Mononuclear cell (primary cell): Measurements from ENCODE around the gene PET100. TPM values are rescaled to one million over a fixed set of nuclear protein-coding genes. Genes with fewer than 3 reads are reported as not detected.

ENCODE experiments used
- H3K27me3 ChIP-seq: 2 replicates; pipeline ENCODE4 v1.6.0; 2011; ENCODE audit warnings: low read length, control low read depth; ENCODE audit not compliant: insufficient read depth
- H3K4me1 ChIP-seq: 2 replicates; pipeline ENCODE4 v1.5.1; 2011; ENCODE audit warnings: mild to moderate bottlenecking, low read length, control low read depth; ENCODE audit not compliant: insufficient read depth
- H3K4me3 ChIP-seq: 2 replicates; pipeline ENCODE4 v1.5.1; 2011; ENCODE audit warnings: mild to moderate bottlenecking, low read length, moderate library complexity
- H3K9me3 ChIP-seq: 2 replicates; pipeline ENCODE4 v1.5.1; 2011; ENCODE audit warnings: low read depth, mild to moderate bottlenecking, control low read depth, low read length
- total RNA-seq: library from RNA; depleted of rRNA; stranded (reverse); fragments of >200 nt; gene quantifications from one replicate; pipeline ENCODE4 v1.2.3, GENCODE V29; 2012

PET100 gene
- total RNA-seq, 1 donor, result 14.3 TPM

- Histone ChIP-seq H3K9me3 (no peaks in the 10 kb centered on the region), H3K4me3 (no peak overlapping the region), H3K27me3 (no peaks in the 10 kb centered on the region), H3K4me1 (no peaks in the 10 kb centered on the region)
These were observed 22.2 kb upstream of the PET100 start for GRCh38 chr19:7607212-7607873.

- H3K27me3 ChIP-seq, result no peaks in the 10 kb centered on the region
- H3K4me1 ChIP-seq, result no peaks in the 10 kb centered on the region
- H3K4me3 ChIP-seq, result no peak overlapping the region
- H3K9me3 ChIP-seq, result no peaks in the 10 kb centered on the region
These were observed 21.6 kb upstream of the PET100 start for GRCh38 chr19:7607874-7608560.

DNA sequence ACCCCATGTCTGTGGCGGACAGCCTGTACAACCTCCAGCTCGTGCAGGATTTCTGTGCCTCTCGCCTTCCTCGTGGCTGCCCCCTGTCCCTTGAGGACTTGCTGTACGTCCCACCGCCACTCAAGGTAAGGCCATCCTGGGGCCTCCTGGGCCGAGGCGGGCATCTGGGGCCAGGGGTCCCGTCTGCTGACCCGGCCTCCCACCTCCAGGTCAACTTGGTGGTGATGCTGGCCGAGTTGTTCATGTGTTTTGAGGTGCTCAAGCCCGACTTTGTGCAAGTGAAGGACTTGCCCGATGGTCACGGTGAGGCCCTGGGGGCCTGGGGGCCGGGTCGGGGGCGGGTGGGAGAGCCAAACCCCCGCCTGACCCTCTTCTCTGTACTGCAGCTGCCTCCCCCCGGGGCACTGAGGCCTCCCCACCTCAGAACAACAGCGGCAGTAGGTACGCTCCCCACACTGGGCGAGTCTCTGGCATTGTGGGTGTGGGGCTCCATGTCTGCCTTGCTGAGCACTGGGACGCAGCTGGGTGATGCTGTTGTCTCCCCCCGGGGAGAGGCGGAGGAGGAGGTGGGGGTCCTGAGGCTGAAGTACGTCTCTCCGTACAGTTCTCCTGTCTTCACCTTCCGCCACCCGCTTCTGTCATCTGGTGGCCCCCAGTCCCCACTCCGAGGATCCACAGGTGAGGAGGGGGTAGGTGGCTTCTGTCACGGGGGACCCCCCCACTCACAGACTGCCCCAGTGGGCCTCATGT is 18.9 kb upstream of the PET100 start:
- no peak overlapping the region for H3K4me3 ChIP-seq
- no peaks in the 10 kb centered on the region for H3K9me3 ChIP-seq

GRCh38 chr19:7611541-7612279 is 17.9 kb upstream of the PET100 start:
- H3K27me3 ChIP-seq, result no peaks in the 10 kb centered on the region
- no peaks in the 10 kb centered on the region for H3K4me1 ChIP-seq
- H3K9me3 ChIP-seq, result no peaks in the 10 kb centered on the region
- H3K4me3 ChIP-seq, result no peak overlapping the region

More for the DNA sequence above, 18.9 kb upstream of the PET100 start:
- Histone ChIP-seq H3K4me1 (no peaks in the 10 kb centered on the region), H3K27me3 (no peaks in the 10 kb centered on the region)

GRCh38 chr19:7612282-7613274 is 17.0 kb upstream of the PET100 start:
- Histone ChIP-seq H3K9me3 (no peaks in the 10 kb centered on the region), H3K27me3 (no peaks in the 10 kb centered on the region), H3K4me1 (no peaks in the 10 kb centered on the region), H3K4me3 (no peak overlapping the region)

DNA sequence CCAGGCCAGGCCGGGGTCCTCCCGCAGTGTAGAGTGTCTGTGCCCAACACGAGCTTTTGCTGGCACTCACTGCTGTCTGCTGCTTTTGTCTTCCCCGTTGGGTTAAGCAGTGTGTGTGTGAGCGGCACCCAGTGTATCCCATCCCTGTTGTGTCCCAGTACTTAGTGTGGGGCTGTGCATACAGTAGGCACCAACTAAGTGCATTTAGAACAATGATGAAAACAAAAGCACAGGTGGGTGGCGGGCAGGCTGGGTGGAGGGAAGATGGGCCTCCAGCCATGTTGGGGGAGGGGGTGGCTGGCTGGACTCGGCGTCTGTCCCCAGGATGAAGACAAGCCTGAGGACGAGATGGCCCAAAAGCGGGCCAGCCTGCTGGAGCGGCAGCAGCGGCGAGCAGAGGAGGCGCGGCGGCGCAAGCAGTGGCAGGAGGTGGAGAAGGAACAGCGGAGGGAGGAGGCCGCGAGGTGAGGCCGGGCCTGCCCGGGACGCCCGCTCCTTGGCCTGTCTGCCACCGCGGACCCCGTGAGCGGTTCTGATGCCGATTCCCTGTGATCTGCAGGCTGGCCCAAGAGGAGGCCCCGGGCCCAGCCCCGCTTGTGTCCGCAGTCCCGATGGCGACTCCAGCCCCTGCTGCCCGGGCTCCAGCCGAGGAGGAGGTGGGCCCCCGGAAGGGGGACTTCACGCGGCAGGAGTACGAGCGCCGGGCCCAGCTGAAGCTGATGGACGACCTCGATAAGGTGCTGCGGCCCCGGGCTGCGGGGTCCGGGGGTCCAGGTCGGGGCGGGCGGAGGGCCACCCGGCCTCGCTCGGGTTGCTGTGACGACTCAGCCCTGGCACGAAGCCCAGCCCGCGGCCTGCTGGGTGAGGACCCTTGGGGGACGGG is 14.5 kb upstream of the PET100 start:
- Histone ChIP-seq H3K4me1 (no peaks in the 10 kb centered on the region), H3K27me3 (no peaks in the 10 kb centered on the region), H3K9me3 (no peaks in the 10 kb centered on the region), H3K4me3 (no peak overlapping the region)

GRCh38 chr19:7617172-7617571 is 12.4 kb upstream of the PET100 start:
- no peaks in the 10 kb centered on the region for H3K4me1 ChIP-seq
- no peaks in the 10 kb centered on the region for H3K9me3 ChIP-seq
- H3K27me3 ChIP-seq, result no peaks in the 10 kb centered on the region
- no peak overlapping the region for H3K4me3 ChIP-seq

- no peaks in the 10 kb centered on the region for H3K4me1 ChIP-seq
- H3K9me3 ChIP-seq, result no peaks in the 10 kb centered on the region
- no peaks in the 10 kb centered on the region for H3K27me3 ChIP-seq
- H3K4me3 ChIP-seq, result no peak overlapping the region
These were observed 11.9 kb upstream of the PET100 start for GRCh38 chr19:7617735-7618134.

- H3K9me3 ChIP-seq, result no peaks in the 10 kb centered on the region
- H3K4me1 ChIP-seq, result no peaks in the 10 kb centered on the region
- no peaks in the 10 kb centered on the region for H3K27me3 ChIP-seq
- H3K4me3 ChIP-seq, result no peak overlapping the region
These were observed 11.2 kb upstream of the PET100 start for GRCh38 chr19:7618348-7618747.

DNA sequence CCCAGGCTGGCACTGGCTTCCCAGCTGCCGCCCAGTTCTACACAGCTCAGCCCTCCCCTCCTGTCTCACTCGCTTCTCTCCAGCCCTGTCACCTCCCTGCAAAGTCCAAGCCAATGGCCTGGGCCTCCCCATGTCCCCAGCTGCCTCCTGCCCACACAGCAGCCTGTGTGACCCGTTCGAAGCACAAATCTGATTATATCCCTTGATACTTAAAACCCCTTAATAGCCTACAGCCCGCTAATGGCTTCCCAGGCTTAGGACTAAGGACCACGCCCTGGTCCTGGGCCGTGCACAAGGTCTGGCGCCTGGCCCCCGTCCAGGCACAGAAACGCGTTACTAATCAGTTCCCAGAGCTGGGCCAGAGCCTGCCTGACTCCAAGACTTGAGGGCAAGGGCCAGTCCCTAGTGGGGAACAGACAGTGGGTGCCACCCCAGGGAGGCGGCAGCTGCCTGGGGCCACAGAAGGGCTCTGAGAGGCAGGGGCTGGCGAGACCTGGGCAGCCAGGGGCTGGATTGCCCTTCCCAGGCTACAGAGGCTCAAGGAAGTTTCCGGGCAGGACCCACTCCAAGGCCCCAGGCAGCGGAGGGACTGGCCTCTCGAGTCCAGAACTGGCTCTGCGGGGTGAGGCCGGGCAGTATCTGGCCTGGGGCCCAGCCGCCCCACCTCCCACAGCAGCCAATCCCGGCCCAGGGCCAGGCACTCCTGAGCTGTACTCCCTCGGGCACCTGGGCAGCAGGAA is 10.7 kb upstream of the PET100 start:
- Histone ChIP-seq H3K27me3 (no peaks in the 10 kb centered on the region), H3K4me3 (no peak overlapping the region), H3K4me1 (no peaks in the 10 kb centered on the region), H3K9me3 (no peaks in the 10 kb centered on the region)

GRCh38 chr19:7619671-7620441 is 9.7 kb upstream of the PET100 start:
- Histone ChIP-seq H3K9me3 (no peaks in the 10 kb centered on the region), H3K4me3 (no peak overlapping the region), H3K27me3 (no peaks in the 10 kb centered on the region), H3K4me1 (no peaks in the 10 kb centered on the region)
